WTC11 (cell line): ENCODE results near the gene CACNA2D3. TPM values are rescaled to one million over a fixed set of nuclear protein-coding genes. Genes with fewer than 3 reads are reported as not detected.

ENCODE experiments used
- ATAC-seq: fragments of 200-7000 bp; cut with Tn5 transposase; 2 replicates; pipeline ENCODE4 v1.10.0; 2021; ENCODE audit warnings: mild to moderate bottlenecking, moderate library complexity
- CTCF ChIA-PET: fragments of 300-600 bp; sonication (Branson Sonifier 250); formaldehyde crosslinking; loops from one replicate; lab custom pipeline; 2021; ENCODE audit warnings: antibody characterized with exemption; lab: Charles Lee
- POLR2A ChIA-PET: fragments of 350-600 bp; sonication (Branson Sonifier 250); formaldehyde crosslinking; loops from one replicate; lab custom pipeline; 2021; ENCODE audit warnings: antibody characterized with exemption; lab: Charles Lee
- DNase-seq: peaks from one replicate; pipeline ENCODE4 v3.0.0; 2021; ENCODE audit warnings: low spot score
- H3K27ac Mint-ChIP-seq: 2 replicates; pipeline ENCODE4 v1.8.0; 2021; ENCODE audit warnings: mixed read lengths
- H3K27me3 Mint-ChIP-seq: 2 replicates; pipeline ENCODE4 v1.8.0; 2021; ENCODE audit warnings: low read depth, mild to moderate bottlenecking, moderate library complexity, mixed read lengths
- H3K36me3 Mint-ChIP-seq: 2 replicates; pipeline ENCODE4 v1.8.0; 2021; ENCODE audit warnings: mixed read lengths
- H3K4me1 Mint-ChIP-seq: 2 replicates; pipeline ENCODE4 v1.8.0; 2022; ENCODE audit warnings: mixed read lengths
- H3K4me3 Mint-ChIP-seq: 2 replicates; pipeline ENCODE4 v1.8.0; 2021; ENCODE audit warnings: mild to moderate bottlenecking, moderate library complexity, mixed read lengths
- H3K9me3 Mint-ChIP-seq: 2 replicates; pipeline ENCODE4 v1.8.0; 2021; ENCODE audit warnings: mixed read lengths
- CREM ChIP-seq: sonication (generic); formaldehyde crosslinking; IDR thresholded peaks from 2 replicates; pipeline ENCODE4 v1.8.1; 2022; ENCODE audit warnings: mild to moderate bottlenecking, missing genetic modification reagents, moderate library complexity
- FOXK1 ChIP-seq: sonication (generic); formaldehyde crosslinking; IDR thresholded peaks from 2 replicates; pipeline ENCODE4 v1.8.0; 2022; ENCODE audit warnings: mild to moderate bottlenecking, moderate library complexity, missing genetic modification reagents
- NR2C2 ChIP-seq: sonication (generic); formaldehyde crosslinking; IDR thresholded peaks from 2 replicates; pipeline ENCODE4 v1.8.0; 2022; ENCODE audit warnings: mild to moderate bottlenecking, missing genetic modification reagents
- TCF7 ChIP-seq: sonication (generic); formaldehyde crosslinking; IDR thresholded peaks from 2 replicates; pipeline ENCODE4 v1.8.0; 2022; ENCODE audit warnings: mild to moderate bottlenecking, low read depth, missing genetic modification reagents, moderate library complexity
- ZNF121 ChIP-seq: sonication (generic); formaldehyde crosslinking; IDR thresholded peaks from 2 replicates; pipeline ENCODE4 v1.8.0; 2023; ENCODE audit warnings: missing genetic modification reagents
- ZNF219 ChIP-seq: sonication (generic); formaldehyde crosslinking; IDR thresholded peaks from 2 replicates; pipeline ENCODE4 v1.8.0; 2023; ENCODE audit warnings: missing genetic modification reagents, mild to moderate bottlenecking, borderline replicate concordance
- ZNF671 ChIP-seq: fragments of 250-450 bp; sonication (Bioruptor Pico); IDR thresholded peaks from 2 replicates; pipeline ENCODE4 v1.8.0; 2021; ENCODE audit warnings: mild to moderate bottlenecking
- total RNA-seq: library from RNA; stranded (reverse); gene quantifications from 3 replicates; pipeline ENCODE4 v1.2.3, GENCODE V29; 2021
- TF ChIP-seq, protein P1 (sequence below): sonication (generic); formaldehyde crosslinking; IDR thresholded peaks from 2 replicates; pipeline ENCODE4 v1.8.0; 2023; ENCODE audit warnings: mild to moderate bottlenecking, missing genetic modification reagents
- TF ChIP-seq, protein P2 (sequence below): fragments of 250-450 bp; sonication (Bioruptor Pico); IDR thresholded peaks from 2 replicates; pipeline ENCODE4 v1.9.0; 2021; ENCODE audit warnings: mild to moderate bottlenecking
- TF ChIP-seq, protein P3 (sequence below): sonication (generic); formaldehyde crosslinking; IDR thresholded peaks from 2 replicates; pipeline ENCODE4 v1.8.1; 2022; ENCODE audit warnings: mild to moderate bottlenecking, moderate library complexity, missing genetic modification reagents
- TF ChIP-seq, protein P4 (sequence below): sonication (generic); formaldehyde crosslinking; conservative IDR thresholded peaks from 2 replicates; pipeline ENCODE4 v1.8.1; 2023; ENCODE audit warnings: mild to moderate bottlenecking, low read depth, missing genetic modification reagents, moderate library complexity
- TF ChIP-seq, protein P5 (sequence below): fragments of 250-450 bp; sonication (Bioruptor Pico); IDR thresholded peaks from 2 replicates; pipeline ENCODE4 v2.1.2; 2022; ENCODE audit warnings: mild to moderate bottlenecking, moderate library complexity

Gene CACNA2D3
- total RNA-seq, 1 experiment from 2014 or later: 5.0 TPM

DNA sequence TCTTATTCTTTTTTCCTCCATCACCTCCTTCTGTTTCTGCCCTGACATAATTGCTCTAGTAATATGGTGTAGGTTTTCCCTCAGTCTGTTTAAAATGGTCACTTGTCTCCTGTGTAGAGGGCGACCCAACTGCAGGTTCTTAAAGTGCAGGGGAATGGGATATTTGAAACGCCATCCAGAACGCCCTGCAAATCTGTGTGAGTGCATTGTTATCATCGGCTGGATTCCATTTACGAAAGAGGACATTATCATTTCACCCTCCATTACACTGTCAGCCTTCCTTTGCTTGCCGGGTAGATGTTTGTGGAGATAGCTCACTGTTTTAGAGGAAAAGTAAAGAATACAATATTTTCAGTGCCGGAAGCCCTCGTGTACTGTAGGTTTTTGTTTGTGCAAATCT, 451.5 kb downstream of the CACNA2D3 start:
- ChIA-PET CTCF (no interaction called here), POLR2A (no interaction called here)
- H3K27me3 Mint-ChIP-seq: no peaks in the 10 kb centered on the region
- H3K4me1 Mint-ChIP-seq: peaks cover 14% of the 10 kb centered on the region
- DNase-seq (no peak), ATAC-seq (no peak)
- TF ChIP-seq ZNF121 (CRISPR knock-in tag) (no peak), FOXK1 (CRISPR knock-in tag) (no peak), CREM (CRISPR knock-in tag) (no peak)
- TF ChIP-seq, protein P1, sequence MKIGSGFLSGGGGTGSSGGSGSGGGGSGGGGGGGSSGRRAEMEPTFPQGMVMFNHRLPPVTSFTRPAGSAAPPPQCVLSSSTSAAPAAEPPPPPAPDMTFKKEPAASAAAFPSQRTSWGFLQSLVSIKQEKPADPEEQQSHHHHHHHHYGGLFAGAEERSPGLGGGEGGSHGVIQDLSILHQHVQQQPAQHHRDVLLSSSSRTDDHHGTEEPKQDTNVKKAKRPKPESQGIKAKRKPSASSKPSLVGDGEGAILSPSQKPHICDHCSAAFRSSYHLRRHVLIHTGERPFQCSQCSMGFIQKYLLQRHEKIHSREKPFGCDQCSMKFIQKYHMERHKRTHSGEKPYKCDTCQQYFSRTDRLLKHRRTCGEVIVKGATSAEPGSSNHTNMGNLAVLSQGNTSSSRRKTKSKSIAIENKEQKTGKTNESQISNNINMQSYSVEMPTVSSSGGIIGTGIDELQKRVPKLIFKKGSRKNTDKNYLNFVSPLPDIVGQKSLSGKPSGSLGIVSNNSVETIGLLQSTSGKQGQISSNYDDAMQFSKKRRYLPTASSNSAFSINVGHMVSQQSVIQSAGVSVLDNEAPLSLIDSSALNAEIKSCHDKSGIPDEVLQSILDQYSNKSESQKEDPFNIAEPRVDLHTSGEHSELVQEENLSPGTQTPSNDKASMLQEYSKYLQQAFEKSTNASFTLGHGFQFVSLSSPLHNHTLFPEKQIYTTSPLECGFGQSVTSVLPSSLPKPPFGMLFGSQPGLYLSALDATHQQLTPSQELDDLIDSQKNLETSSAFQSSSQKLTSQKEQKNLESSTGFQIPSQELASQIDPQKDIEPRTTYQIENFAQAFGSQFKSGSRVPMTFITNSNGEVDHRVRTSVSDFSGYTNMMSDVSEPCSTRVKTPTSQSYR (CRISPR knock-in tag): no peak
- TF ChIP-seq, protein P2, sequence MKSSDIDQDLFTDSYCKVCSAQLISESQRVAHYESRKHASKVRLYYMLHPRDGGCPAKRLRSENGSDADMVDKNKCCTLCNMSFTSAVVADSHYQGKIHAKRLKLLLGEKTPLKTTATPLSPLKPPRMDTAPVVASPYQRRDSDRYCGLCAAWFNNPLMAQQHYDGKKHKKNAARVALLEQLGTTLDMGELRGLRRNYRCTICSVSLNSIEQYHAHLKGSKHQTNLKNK (CRISPR knock-in tag): no peak
- no peak overlapping the region for H3K27ac Mint-ChIP-seq
- H3K36me3 Mint-ChIP-seq: no peaks in the 10 kb centered on the region
- H3K9me3 Mint-ChIP-seq: no peaks in the 10 kb centered on the region
- H3K4me3 Mint-ChIP-seq: no peak overlapping the region

DNA sequence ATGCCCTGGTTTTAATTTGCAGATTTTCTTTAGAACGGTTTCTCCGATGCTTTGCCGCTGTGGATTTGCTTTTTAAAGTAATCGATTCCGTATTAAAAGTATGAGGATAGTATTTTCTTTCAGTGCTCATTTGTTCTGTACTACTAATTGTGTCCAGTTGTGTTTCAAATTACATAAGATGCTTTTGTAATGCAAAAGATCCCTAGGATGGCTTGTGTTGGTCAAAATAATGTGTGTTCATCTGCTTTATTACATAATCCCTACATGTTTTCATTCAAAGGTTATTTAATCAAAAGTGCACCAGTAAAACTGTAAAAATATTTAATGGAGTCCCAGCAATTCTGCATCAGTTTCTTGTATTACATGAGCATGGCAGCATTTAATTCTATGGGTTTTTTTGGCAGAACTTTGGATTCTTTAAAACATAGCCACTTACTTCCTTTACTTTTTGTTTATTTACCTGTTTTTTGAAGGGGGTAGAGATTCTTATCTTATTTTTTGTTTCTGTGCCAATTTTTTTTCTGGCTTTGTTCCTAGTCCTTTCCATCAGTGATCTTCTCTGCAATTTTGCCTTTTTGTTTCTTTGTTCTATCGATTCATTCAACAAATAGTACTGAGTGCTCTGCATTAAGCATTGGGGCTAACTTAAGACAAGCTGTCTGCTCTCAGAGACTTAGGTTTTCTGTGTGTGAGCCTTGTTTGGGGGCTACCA, 452.7 kb downstream of the CACNA2D3 start:
- POLR2A ChIA-PET: no interaction called here
- Mint-ChIP-seq H3K9me3 (no peaks in the 10 kb centered on the region), H3K36me3 (no peaks in the 10 kb centered on the region), H3K4me1 (peaks cover 14% of the 10 kb centered on the region), H3K27ac (no peak overlapping the region), H3K4me3 (no peak overlapping the region), H3K27me3 (no peaks in the 10 kb centered on the region)
- ATAC-seq: no peak
- no peak for TF ChIP-seq CREM (CRISPR knock-in tag)
- TF ChIP-seq, protein P3, sequence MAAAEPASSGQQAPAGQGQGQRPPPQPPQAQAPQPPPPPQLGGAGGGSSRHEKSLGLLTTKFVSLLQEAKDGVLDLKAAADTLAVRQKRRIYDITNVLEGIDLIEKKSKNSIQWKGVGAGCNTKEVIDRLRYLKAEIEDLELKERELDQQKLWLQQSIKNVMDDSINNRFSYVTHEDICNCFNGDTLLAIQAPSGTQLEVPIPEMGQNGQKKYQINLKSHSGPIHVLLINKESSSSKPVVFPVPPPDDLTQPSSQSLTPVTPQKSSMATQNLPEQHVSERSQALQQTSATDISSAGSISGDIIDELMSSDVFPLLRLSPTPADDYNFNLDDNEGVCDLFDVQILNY (CRISPR knock-in tag): no peak
- no peak for TF ChIP-seq ZNF219 (CRISPR knock-in tag)
- TF ChIP-seq ZNF671 (CRISPR knock-in tag): no peak
- TF ChIP-seq, protein P4, sequence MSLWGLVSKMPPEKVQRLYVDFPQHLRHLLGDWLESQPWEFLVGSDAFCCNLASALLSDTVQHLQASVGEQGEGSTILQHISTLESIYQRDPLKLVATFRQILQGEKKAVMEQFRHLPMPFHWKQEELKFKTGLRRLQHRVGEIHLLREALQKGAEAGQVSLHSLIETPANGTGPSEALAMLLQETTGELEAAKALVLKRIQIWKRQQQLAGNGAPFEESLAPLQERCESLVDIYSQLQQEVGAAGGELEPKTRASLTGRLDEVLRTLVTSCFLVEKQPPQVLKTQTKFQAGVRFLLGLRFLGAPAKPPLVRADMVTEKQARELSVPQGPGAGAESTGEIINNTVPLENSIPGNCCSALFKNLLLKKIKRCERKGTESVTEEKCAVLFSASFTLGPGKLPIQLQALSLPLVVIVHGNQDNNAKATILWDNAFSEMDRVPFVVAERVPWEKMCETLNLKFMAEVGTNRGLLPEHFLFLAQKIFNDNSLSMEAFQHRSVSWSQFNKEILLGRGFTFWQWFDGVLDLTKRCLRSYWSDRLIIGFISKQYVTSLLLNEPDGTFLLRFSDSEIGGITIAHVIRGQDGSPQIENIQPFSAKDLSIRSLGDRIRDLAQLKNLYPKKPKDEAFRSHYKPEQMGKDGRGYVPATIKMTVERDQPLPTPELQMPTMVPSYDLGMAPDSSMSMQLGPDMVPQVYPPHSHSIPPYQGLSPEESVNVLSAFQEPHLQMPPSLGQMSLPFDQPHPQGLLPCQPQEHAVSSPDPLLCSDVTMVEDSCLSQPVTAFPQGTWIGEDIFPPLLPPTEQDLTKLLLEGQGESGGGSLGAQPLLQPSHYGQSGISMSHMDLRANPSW: no peak
- no peak for TF ChIP-seq TCF7 (CRISPR knock-in tag)
- TF ChIP-seq NR2C2 (CRISPR knock-in tag): no peak
- CTCF ChIA-PET: no interaction called here
- no peak for DNase-seq

DNA sequence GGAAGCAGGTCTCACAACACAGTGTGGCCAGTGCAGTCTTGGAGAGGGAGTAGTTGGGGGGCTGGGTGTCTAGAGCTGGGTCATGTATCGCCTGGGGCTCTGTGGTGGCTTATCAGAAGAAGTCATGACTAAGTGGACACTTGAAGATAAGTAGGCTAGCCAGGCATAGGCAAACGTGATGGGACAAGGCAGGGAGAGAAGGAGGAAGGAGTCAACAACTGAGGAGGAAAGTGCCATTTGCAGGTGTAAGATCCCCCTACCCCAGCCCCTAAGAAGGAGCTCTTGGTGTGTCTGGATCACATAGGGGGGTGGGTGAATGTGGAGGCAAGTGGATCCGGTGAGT, 453.2 kb downstream of the CACNA2D3 start:
- Mint-ChIP-seq H3K4me1 (peaks cover 14% of the 10 kb centered on the region), H3K36me3 (no peaks in the 10 kb centered on the region), H3K27me3 (no peaks in the 10 kb centered on the region), H3K4me3 (no peak overlapping the region), H3K9me3 (no peaks in the 10 kb centered on the region), H3K27ac (no peak overlapping the region)
- ChIA-PET POLR2A (no interaction called here), CTCF (no interaction called here)
- no peak for ATAC-seq
- TF ChIP-seq, protein P5, sequence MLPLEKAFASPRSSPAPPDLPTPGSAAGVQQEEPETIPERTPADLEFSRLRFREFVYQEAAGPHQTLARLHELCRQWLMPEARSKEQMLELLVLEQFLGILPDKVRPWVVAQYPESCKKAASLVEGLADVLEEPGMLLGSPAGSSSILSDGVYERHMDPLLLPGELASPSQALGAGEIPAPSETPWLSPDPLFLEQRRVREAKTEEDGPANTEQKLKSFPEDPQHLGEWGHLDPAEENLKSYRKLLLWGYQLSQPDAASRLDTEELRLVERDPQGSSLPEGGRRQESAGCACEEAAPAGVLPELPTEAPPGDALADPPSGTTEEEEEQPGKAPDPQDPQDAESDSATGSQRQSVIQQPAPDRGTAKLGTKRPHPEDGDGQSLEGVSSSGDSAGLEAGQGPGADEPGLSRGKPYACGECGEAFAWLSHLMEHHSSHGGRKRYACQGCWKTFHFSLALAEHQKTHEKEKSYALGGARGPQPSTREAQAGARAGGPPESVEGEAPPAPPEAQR: no peak
- DNase-seq: no peak
